Articular chondrocyte of knee joint (primary cell): Measurements from ENCODE around the gene TMEM191C. TPM values are rescaled to one million over a fixed set of nuclear protein-coding genes. Genes with fewer than 3 reads are reported as not detected.

Source experiments
- total RNA-seq: library from RNA; depleted of rRNA; stranded (reverse); fragments of >200 nt; gene quantifications from 2 replicates; pipeline ENCODE4 v1.2.3, GENCODE V29; 2012

TMEM191C gene
- total RNA-seq, result 0.13 and 0.32 TPM in 2 replicates

DNA sequence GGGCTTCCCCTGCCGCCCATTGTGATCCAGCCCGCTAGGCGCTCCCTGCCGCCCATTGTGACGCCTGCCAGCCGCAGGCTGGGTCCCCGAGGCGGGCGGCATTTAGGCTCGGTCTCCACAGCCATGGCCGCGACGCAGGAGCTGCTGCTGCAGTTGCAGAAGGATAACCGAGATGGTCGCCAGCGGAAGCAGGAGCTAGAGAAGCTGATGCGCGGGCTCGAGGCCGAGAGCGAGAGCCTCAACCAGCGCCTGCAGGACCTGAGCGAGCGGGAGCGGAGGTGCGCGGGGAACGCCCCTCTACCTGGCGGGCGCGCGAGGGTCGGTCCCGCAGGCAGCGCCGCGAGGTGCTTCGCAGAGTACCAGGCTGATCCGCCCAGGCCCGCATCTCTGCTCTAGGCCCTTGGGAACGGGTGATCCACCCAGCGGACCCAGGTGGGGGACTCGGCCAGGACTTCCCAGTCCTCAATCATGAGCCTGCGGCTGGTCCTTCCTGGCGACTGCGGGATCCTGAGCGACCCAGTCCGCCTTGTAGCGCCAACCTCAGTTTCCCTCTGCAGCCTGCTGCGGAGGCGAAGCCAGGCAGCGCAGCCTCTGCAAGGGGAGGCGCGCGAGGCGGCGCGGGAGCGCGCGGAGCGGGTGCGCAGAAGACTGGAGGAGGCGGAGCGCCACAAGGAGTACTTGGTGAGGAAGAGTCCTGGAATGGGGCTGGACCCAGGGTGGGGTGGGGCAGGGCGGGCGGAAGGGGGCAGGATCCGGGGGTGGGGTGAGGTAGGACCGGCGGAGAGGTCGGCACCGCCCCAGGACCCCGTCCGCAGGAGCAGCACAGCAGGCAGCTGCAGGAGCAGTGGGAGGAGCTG, at the start of gene TMEM191C:
TSS of gene TMEM191C (plus strand) at position 51 of the 857 bp plus-strand sequence. CDS start at position 124, 73 bp downstream.

Other genes starting within 250 kb of the TMEM191C start
- 0.13 and 0.22 TPM in 2 replicates for gene RIMBP3B, start 83.6 kb upstream of the TMEM191C start, total RNA-seq
- gene HIC2, start 50.0 kb upstream of the TMEM191C start, total RNA-seq, result 1.2 and 1.6 TPM in 2 replicates
- gene RIMBP3C, start 84.1 kb downstream of the TMEM191C start, total RNA-seq, result under 0.01 and 0.32 TPM in 2 replicates
- 45.6 and 48.8 TPM in 2 replicates for gene UBE2L3, start 100.3 kb downstream of the TMEM191C start, total RNA-seq
- 11.4 and 11.6 TPM in 2 replicates for gene YDJC, start 162.6 kb downstream of the TMEM191C start, total RNA-seq
- gene CCDC116, start 165.4 kb downstream of the TMEM191C start, total RNA-seq, result 0.11 and 0.26 TPM in 2 replicates
- gene SDF2L1, start 174.9 kb downstream of the TMEM191C start, total RNA-seq, result 8.6 and 12.2 TPM in 2 replicates
- gene PPIL2, start 198.6 kb downstream of the TMEM191C start, total RNA-seq, result 24.3 and 29.1 TPM in 2 replicates